GM12878 (cell line): ENCODE measurements around the gene TLL2.

ENCODE experiments used
- CTCF ChIP-seq, 3 experiments: IDR thresholded peaks in 2 of 3; conservative IDR thresholded peaks in 1 of 3; 2 replicates each; pipeline ENCODE4 v1.5.1; 2011; ENCODE audit warnings: low read depth in 3 of 3, low read length in 3 of 3, mild to moderate bottlenecking in 3 of 3, control low read depth in 2 of 3, moderate library complexity in 2 of 3, inconsistent platforms in 1 of 3, mixed read lengths in 1 of 3; ENCODE audit not compliant: control insufficient read depth in 2 of 3, insufficient read depth in 1 of 3; ENCODE audit errors: extremely low read depth in 1 of 3
- EP300 ChIP-seq, 2 experiments: fragments of 150-350 bp in 1 of 2; IDR thresholded peaks; 2 replicates each; pipeline ENCODE4 v1.6.1; 2011 to 2012; ENCODE audit warnings: low read depth in 2 of 2, low read length in 2 of 2, borderline replicate concordance in 1 of 2, improper control_type of control experiment in 1 of 2, inconsistent platforms in 1 of 2; ENCODE audit not compliant: control insufficient read depth in 1 of 2
- IRF3 ChIP-seq: fragments of 450-650 bp; IDR thresholded peaks from 2 replicates; pipeline ENCODE4 v1.6.1; 2014; ENCODE audit warnings: mild to moderate bottlenecking
- MTA3 ChIP-seq: IDR thresholded peaks from 2 replicates; pipeline ENCODE4 v1.6.1; 2012; ENCODE audit warnings: low read length, inconsistent platforms, borderline replicate concordance
- MYC ChIP-seq: IDR thresholded peaks from 2 replicates; pipeline ENCODE4 v1.6.1; 2011; ENCODE audit warnings: mild to moderate bottlenecking, low read length, moderate library complexity, inconsistent platforms; ENCODE audit not compliant: insufficient read depth, insufficient replicate concordance, insufficient read length, severe bottlenecking
- NRF1 ChIP-seq: conservative IDR thresholded peaks from 2 replicates; pipeline ENCODE4 v1.6.1; 2011; ENCODE audit warnings: mild to moderate bottlenecking, low read depth, low read length, improper control_type of control experiment
- POLR2A ChIP-seq: IDR thresholded peaks from 2 replicates; pipeline ENCODE4 v1.6.1; 2011; ENCODE audit warnings: low read depth, mild to moderate bottlenecking, low read length
- POLR2AphosphoS2 ChIP-seq: IDR thresholded peaks from 2 replicates; pipeline ENCODE4 v1.6.1; 2011; ENCODE audit warnings: low read depth, mild to moderate bottlenecking, low read length, improper control_type of control experiment, moderate library complexity
- POLR2AphosphoS5 ChIP-seq: IDR thresholded peaks from 2 replicates; pipeline ENCODE4 v1.6.1; 2011; ENCODE audit warnings: mild to moderate bottlenecking, low read length, inconsistent platforms
- RAD21 ChIP-seq: IDR thresholded peaks from 2 replicates; pipeline ENCODE4 v1.6.1; 2011; ENCODE audit warnings: mild to moderate bottlenecking, low read depth, low read length, moderate library complexity; ENCODE audit not compliant: insufficient read depth
- USF2 ChIP-seq: IDR thresholded peaks from 2 replicates; pipeline ENCODE4 v1.6.1; 2011; ENCODE audit warnings: low read depth, low read length, improper control_type of control experiment, borderline replicate concordance
- ZNF24 ChIP-seq: fragments of 450-650 bp; IDR thresholded peaks from 2 replicates; pipeline ENCODE4 v1.6.1; 2017; ENCODE audit warnings: antibody characterized with exemption, mild to moderate bottlenecking
- TF ChIP-seq, protein P1 (sequence below): fragments of 450-650 bp; IDR thresholded peaks from 2 replicates; pipeline ENCODE4 v1.6.1; 2017; ENCODE audit warnings: mild to moderate bottlenecking

DNA sequence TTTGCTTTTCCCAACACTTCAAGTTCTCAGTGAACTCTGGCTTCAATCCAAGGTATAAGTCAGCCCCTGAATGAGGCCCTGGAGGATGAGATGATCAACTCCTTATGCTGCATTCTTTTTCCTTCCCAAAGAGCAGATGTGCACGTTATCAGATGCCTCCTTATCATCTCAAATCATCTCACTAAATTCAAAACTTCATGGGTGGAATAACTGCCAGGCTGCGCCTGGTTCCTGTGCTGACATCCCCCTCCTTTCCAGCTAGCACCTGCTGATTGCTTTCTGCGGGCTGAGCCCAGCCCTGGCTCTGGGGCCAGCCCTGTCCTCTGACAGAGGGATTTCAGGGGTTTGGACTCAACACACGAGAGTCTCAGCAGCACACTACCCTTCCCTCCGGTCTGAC lies 44.9 kb downstream of the TLL2 start:
- TF ChIP-seq RAD21, result no peak
- no peak for TF ChIP-seq ZNF24
- no peak for TF ChIP-seq EP300 (IDR thresholded peaks at IDR 0.05; ENCODE audit: borderline replicate concordance in 1 of 2, control insufficient read depth in 1 of 2, low read depth in 2 of 2, low read length in 2 of 2)
- TF ChIP-seq CTCF (IDR thresholded peaks at IDR 0.05 in 2 of 3, conservative IDR thresholded peaks at IDR 0.05 in 1 of 3; ENCODE audit: control insufficient read depth in 2 of 3, extremely low read depth in 1 of 3, insufficient read depth in 1 of 3, low read depth in 3 of 3, low read length in 3 of 3), result no peak
- TF ChIP-seq MYC, result no peak
- TF ChIP-seq MTA3, result no peak
- TF ChIP-seq, protein P1, sequence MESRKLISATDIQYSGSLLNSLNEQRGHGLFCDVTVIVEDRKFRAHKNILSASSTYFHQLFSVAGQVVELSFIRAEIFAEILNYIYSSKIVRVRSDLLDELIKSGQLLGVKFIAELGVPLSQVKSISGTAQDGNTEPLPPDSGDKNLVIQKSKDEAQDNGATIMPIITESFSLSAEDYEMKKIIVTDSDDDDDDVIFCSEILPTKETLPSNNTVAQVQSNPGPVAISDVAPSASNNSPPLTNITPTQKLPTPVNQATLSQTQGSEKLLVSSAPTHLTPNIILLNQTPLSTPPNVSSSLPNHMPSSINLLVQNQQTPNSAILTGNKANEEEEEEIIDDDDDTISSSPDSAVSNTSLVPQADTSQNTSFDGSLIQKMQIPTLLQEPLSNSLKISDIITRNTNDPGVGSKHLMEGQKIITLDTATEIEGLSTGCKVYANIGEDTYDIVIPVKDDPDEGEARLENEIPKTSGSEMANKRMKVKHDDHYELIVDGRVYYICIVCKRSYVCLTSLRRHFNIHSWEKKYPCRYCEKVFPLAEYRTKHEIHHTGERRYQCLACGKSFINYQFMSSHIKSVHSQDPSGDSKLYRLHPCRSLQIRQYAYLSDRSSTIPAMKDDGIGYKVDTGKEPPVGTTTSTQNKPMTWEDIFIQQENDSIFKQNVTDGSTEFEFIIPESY, result no peak
- no peak for TF ChIP-seq NRF1
- no peak for TF ChIP-seq POLR2AphosphoS2
- no peak for TF ChIP-seq POLR2A
- no peak for TF ChIP-seq USF2
- TF ChIP-seq POLR2AphosphoS5, result no peak
- TF ChIP-seq IRF3, result no peak
